Memory B cell (primary cell): ENCODE results near the gene GDNF.
"Not testable (repeated sequence)": the region's sequence is repeated elsewhere in the genome, so short reads cannot be mapped to it uniquely, and the experiment has no call there.

ENCODE experiments used
- ATAC-seq: fragments of 150-1000 bp; cut with Tn5 transposase; 2 replicates; pipeline ENCODE4 v1.10.0; 2021; ENCODE audit warnings: low read depth, mild to moderate bottlenecking, moderate library complexity
- DNase-seq, 2 donors: peaks; one replicate each; pipeline ENCODE4 v3.0.0; 2022; ENCODE audit warnings: low spot score in 2 of 2
- H3K27ac Mint-ChIP-seq: one replicate; pipeline ENCODE4 v1.8.0; 2022; ENCODE audit warnings: mild to moderate bottlenecking, moderate library complexity, mixed read lengths
- H3K27me3 Mint-ChIP-seq: one replicate; pipeline ENCODE4 v1.8.0; 2022; ENCODE audit warnings: mixed read lengths
- H3K36me3 Mint-ChIP-seq: one replicate; pipeline ENCODE4 v1.8.0; 2022; ENCODE audit warnings: mild to moderate bottlenecking, mixed read lengths
- H3K4me1 Mint-ChIP-seq: one replicate; pipeline ENCODE4 v1.8.0; 2022; ENCODE audit warnings: mixed read lengths
- H3K4me3 Mint-ChIP-seq: one replicate; pipeline ENCODE4 v1.8.0; 2022; ENCODE audit warnings: mild to moderate bottlenecking, moderate library complexity, mixed read lengths
- H3K9me3 Mint-ChIP-seq: one replicate; pipeline ENCODE4 v1.8.0; 2022; ENCODE audit warnings: mixed read lengths

Gene GDNF, protein sequence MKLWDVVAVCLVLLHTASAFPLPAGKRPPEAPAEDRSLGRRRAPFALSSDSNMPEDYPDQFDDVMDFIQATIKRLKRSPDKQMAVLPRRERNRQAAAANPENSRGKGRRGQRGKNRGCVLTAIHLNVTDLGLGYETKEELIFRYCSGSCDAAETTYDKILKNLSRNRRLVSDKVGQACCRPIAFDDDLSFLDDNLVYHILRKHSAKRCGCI

DNA sequence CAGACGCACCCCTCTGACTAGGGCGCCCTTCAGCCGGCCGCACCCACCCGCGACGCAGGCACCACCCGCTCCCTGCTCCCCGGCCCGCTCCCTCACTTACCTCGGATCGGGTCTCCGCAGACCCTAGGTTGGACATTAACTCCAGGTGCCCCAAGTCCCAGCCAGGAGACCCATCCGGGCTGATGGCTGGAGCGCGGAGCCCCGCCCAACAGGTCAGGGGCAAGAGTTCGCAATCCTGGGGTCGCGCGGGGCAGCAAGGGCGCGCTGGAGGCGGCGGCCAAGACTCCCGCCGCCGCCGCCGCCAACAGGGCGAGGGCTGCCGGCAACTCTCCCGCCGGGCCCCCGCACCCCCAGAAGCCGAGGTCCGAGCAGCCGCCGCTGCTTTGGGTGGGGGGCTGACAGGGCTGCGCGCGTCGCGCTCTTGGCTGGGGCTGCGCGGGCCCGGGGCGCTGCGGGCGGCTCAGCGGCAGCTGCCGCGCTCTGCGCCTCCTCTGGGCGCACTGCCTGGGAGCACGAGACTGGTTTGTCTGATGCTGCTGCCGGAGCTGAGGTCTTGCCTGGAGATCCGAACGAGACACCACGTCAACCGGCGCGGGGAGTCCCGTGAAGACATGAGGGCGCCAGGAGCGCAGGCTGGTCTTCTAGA, at the start of gene GDNF:
GDNF (minus strand) TSS at position 635 of the 646 bp plus-strand sequence. CDS start 5,245 bp downstream, outside the sequence.
- Mint-ChIP-seq H3K9me3 (no peaks in the 10 kb centered on the region), H3K4me1 (peaks cover 16% of the 10 kb centered on the region), H3K36me3 (no peaks in the 10 kb centered on the region), H3K27ac (no peak within 1 kb of the TSS), H3K4me3 (peak within 1 kb of the TSS; percentile 17), H3K27me3 (peaks cover 31% of the 10 kb centered on the region)
- DNase-seq (no peak), ATAC-seq (no peak)

DNA sequence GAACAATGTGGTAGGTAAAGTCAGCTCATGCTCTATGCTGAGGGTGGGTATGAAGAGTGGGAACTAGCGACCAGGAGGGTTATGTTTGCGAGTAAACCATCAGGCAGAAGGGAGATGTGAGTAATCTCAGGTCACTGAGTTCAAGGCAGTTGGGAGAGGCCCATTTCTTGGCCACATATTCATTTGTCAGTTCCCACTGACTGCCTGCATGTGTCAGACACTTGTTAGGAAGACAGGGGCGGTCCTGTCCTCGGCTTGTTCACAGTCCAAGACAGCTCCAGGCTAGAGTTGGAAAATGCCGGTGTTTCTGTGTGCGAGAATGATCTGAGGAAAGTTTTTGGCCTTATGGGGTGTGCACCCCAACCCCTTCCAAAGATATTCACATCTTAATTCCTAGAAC, 48.6 kb upstream of the GDNF start:
- H3K36me3 Mint-ChIP-seq, result no peaks in the 10 kb centered on the region
- H3K27ac Mint-ChIP-seq, result no peak overlapping the region
- no peaks in the 10 kb centered on the region for H3K4me1 Mint-ChIP-seq
- no peak overlapping the region for H3K4me3 Mint-ChIP-seq
- H3K27me3 Mint-ChIP-seq, result peaks cover 2% of the 10 kb centered on the region
- DNase-seq (no peak), ATAC-seq (no peak)
- H3K9me3 Mint-ChIP-seq, result no peaks in the 10 kb centered on the region

DNA sequence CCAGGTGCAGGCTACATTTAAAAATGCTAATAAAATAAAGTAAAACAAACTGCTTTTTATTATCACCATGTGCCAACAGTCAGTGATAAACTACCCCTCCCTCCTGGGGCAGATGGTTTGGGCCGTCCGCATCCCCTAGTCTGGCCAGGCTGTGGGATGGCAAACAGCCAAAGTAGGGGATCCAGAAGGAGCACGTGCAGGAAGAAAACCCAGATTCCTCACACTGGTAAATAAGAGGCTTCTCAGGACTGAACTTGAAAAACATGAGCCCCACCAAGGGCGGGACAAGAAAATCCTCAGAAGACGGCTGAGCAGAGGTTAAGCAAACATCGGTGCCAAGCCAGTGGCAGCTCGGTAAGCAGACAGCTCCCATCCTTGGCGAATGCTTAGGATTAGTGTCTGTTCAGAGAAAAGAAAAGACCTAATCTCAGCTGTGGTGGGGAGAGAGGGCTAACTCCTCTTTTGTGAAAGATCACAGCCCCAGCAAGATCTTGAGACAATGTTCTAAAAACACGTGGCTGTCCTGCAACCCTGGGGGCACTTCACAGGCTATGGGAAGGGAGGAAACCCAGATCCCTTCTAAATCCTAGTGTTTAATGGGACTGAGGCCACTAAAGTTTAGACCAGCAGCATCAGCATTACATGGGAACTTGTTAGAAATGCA, 46.5 kb upstream of the GDNF start:
- DNase-seq (no peak), ATAC-seq (no peak)
- H3K4me1 Mint-ChIP-seq, result no peaks in the 10 kb centered on the region
- H3K27me3 Mint-ChIP-seq, result peaks cover 4% of the 10 kb centered on the region
- H3K27ac Mint-ChIP-seq, result no peak overlapping the region
- H3K9me3 Mint-ChIP-seq, result no peaks in the 10 kb centered on the region
- no peak overlapping the region for H3K4me3 Mint-ChIP-seq
- no peaks in the 10 kb centered on the region for H3K36me3 Mint-ChIP-seq

DNA sequence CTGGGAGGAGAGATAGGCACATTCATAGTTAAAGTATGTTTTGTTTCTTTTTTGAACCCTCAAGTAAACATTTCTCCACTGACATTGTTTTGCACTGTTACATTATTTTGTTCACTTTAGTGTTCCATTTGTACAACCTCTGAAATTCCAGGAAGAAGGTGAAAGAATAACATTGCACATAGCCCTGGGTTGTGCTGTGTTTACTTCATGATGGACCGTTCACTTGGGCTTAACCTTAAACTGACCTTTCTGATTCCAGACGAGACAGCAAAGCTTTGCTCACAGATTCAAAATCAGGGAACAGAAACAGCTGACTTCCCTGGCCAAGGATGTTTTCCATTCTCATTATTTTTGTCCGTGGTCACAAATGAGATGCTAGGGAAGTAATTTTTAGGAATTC, 42.8 kb upstream of the GDNF start:
- no peak overlapping the region for H3K27ac Mint-ChIP-seq
- peaks cover 4% of the 10 kb centered on the region for H3K9me3 Mint-ChIP-seq
- no peaks in the 10 kb centered on the region for H3K4me1 Mint-ChIP-seq
- DNase-seq, result no peak
- no peak for ATAC-seq
- H3K27me3 Mint-ChIP-seq, result peaks cover 10% of the 10 kb centered on the region
- no peak overlapping the region for H3K4me3 Mint-ChIP-seq
- H3K36me3 Mint-ChIP-seq, result no peaks in the 10 kb centered on the region

DNA sequence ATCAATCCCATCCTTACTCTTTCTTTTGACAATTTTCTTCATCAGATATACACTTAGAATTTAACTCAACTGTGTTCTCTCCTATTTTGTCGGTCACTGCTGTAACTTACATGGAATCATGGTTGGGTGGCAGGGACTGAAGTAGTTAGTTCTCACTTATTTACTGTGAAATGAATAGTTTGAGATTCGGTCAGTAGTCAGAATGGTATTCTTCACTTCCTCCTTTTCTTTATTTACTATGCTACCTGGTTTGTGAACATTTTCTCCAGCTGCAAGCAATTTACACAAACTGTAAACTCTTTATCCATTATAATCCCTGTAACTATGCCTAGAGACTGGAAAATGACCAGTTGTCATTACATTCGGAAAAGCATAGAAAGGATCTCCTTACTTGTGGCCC, 41.5 kb upstream of the GDNF start:
- H3K27ac Mint-ChIP-seq, result no peak overlapping the region
- H3K36me3 Mint-ChIP-seq, result no peaks in the 10 kb centered on the region
- H3K27me3 Mint-ChIP-seq, result peaks cover 10% of the 10 kb centered on the region
- peaks cover 4% of the 10 kb centered on the region for H3K9me3 Mint-ChIP-seq
- H3K4me3 Mint-ChIP-seq, result no peak overlapping the region
- ATAC-seq, result no peak
- DNase-seq, result no peak
- no peaks in the 10 kb centered on the region for H3K4me1 Mint-ChIP-seq

DNA sequence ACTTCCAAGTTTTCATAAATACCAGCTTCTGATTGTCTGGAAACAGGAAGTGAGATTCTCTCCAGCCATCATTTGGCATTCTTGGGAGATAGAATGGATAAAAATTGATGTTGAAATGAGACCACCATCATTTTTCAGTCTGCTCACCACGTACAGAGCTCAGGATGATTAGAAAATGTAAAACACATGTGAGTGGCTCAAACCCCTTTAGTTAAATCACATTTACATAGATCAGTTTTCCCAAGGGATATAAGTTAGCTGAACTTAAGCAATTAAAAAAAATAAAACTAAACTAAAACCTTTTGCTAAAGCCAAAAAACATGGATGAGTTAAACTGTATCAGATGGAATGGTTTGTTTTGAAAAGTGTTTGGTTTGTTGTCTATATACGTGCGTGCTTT, 37.1 kb upstream of the GDNF start:
- Mint-ChIP-seq H3K36me3 (no peaks in the 10 kb centered on the region), H3K4me3 (no peak overlapping the region), H3K4me1 (no peaks in the 10 kb centered on the region), H3K27ac (no peak overlapping the region), H3K27me3 (peaks cover 6% of the 10 kb centered on the region), H3K9me3 (peaks cover 5% of the 10 kb centered on the region)
- ATAC-seq (no peak), DNase-seq (no peak)

DNA sequence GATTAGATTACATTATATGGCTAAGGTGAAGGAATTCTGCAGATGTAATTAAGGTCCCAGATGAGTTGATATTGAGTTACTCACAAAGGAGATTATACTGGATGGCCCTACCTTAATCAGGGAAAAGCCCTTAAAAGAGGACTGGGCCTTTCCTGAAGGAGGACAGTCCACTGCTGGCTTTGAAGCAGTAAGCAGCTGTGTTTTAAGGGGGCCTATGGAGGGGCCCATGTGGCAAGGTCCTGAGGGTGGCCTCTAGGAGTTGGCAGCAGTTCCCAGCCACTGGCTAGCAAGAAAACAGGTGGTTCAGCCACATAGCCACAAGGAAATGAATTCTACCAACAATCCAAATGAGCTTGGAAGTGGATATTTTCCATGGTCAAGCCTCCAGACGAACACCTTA, 36.4 kb upstream of the GDNF start:
- Mint-ChIP-seq H3K27me3 (peaks cover 5% of the 10 kb centered on the region), H3K27ac (no peak overlapping the region), H3K4me1 (no peaks in the 10 kb centered on the region), H3K36me3 (no peaks in the 10 kb centered on the region), H3K9me3 (peaks cover 5% of the 10 kb centered on the region), H3K4me3 (no peak overlapping the region)
- ATAC-seq (no peak), DNase-seq (no peak)

DNA sequence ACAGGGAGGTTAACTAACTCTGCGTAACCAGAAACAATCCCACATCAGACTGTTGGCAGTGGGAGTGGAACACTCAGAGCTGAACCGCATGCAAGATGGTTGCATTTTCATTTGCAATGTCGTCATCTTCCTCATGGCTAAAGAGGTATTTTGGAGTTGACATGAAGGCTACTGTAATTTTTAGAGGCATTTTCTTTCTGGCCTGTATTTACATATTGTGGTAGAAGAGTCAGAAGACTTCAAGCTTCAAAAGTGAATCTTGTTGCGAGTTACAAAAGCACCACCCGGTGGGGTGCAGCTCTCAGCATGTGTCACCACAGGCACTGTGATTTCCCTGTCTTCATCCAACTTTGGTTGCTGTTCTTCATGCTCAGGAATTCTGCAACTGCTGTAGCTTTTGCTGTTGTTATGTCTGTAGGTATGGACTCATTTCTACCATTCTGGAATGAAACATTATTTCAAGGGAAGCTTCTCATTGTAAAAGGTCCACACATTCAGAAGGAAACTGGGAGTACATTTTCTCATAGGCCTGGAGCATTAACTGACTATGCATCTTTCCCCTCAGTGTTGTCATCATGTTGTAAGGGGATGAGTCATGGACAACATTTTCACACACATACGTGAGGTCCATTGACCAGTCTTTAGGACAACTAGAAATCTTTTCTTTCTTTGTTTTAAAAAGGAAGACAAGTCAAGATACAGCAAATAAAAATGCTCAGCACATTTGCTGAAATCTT, 35.4 kb upstream of the GDNF start:
- Mint-ChIP-seq H3K27ac (no peak overlapping the region), H3K4me3 (no peak overlapping the region), H3K4me1 (no peaks in the 10 kb centered on the region), H3K9me3 (peaks cover 5% of the 10 kb centered on the region), H3K36me3 (no peaks in the 10 kb centered on the region), H3K27me3 (peaks cover 7% of the 10 kb centered on the region)
- ATAC-seq (no peak), DNase-seq (no peak)

DNA sequence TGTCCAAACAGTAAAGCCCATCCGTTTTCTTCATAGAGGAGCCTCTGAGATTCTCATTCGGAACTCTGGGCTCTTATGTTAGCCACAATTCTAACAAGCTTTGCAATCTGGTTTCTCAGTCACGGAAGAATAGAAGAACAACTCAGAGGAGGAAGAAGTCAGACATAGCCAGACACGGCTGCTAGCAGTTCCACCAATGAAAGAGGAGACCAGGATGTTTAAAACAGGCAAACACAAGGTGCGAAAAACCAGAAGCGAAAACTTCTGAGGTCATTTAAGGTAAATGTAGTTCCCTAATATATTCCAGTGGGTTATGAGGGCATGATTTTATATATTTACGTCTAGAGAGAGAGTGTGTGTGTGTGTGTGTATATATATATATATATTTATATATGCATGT, 34.1 kb upstream of the GDNF start:
- Mint-ChIP-seq H3K4me1 (no peaks in the 10 kb centered on the region), H3K27ac (no peak overlapping the region), H3K27me3 (peaks cover 3% of the 10 kb centered on the region), H3K36me3 (no peaks in the 10 kb centered on the region), H3K4me3 (no peak overlapping the region), H3K9me3 (peaks cover 1% of the 10 kb centered on the region)
- DNase-seq, result no peak
- ATAC-seq, result no peak

DNA sequence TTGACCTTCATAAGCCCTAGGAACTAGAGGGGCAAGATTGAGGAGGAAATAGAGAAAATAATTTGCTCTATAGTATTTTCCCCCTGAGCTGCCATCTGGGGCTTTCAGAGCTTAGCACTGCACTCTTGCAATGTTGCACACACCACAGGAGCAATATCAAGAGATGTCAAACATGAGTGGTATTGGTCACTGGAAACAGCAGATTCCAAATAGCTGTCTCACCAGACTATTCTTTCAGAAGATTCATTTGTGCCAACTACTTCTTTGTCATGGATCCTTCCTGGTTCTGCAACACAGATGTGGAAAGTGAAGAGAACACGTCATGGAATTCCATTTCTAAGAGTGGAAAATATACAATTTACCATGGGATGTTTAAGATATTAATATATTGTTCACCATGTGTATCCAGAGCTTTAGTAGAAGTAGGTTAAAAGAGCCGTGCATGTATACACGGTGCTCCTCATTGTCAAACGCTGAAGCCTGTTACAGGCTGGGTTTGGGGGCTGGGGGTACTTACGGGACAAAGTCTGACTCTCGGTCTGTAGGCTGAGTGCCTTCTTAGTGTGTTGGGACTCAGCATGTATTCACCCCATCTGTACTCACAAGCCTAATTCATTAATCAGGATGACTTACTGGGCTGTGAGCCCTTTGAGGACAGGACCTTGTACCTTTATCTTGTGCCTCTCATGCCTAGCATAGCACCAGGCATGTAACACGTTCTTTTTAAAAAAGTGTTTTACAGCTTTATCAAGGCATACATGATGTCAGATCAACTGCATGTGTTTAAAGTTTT, 31.4 kb upstream of the GDNF start:
- no peaks in the 10 kb centered on the region for H3K36me3 Mint-ChIP-seq
- no peak for ATAC-seq
- H3K27me3 Mint-ChIP-seq, result peaks cover 3% of the 10 kb centered on the region
- no peak overlapping the region for H3K27ac Mint-ChIP-seq
- peaks cover 1% of the 10 kb centered on the region for H3K9me3 Mint-ChIP-seq
- H3K4me3 Mint-ChIP-seq, result no peak overlapping the region
- no peaks in the 10 kb centered on the region for H3K4me1 Mint-ChIP-seq
- DNase-seq, result no peak

DNA sequence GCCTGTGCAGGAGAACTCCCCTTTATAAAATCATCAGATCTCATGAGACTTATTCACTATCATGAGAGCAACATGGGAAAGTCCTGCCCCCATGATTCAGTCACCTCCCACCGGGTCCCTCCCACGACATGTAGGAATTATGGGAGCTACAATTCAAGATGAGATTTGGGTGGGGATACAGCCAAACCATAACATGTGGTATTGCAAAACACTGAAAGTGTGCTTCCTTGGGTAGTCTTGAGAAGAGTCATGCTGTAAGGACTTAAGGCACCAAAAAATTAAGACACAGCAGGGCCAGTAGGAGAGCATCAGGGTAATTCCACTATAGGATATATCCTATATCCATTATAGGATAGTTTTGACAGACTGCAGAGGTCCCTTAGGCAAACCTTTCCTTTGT, 29.4 kb upstream of the GDNF start:
- DNase-seq, result no peak
- no peaks in the 10 kb centered on the region for H3K4me1 Mint-ChIP-seq
- no peaks in the 10 kb centered on the region for H3K36me3 Mint-ChIP-seq
- no peak for ATAC-seq
- no peaks in the 10 kb centered on the region for H3K9me3 Mint-ChIP-seq
- peaks cover 11% of the 10 kb centered on the region for H3K27me3 Mint-ChIP-seq
- no peak overlapping the region for H3K4me3 Mint-ChIP-seq
- no peak overlapping the region for H3K27ac Mint-ChIP-seq

DNA sequence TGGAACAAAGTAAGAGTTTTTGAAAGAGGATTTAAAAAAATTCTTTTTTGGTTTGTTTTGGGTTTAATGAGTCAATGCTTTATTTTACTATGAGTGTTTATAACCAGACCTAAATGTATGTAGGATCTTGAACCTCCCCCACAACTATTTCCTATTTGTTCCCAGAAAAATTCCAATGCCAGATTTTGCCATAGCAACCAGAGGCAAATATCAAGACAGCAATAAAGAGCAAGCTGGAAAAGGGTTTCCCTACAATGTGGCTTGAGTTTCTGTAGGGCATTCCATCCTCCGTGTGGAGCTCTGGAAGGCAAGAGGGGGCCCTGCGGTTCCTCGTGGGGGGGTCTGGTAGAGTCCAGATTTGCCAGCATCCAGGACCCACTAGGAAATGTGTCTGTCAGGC, 27.8 kb upstream of the GDNF start:
- no peak overlapping the region for H3K27ac Mint-ChIP-seq
- H3K4me3 Mint-ChIP-seq, result no peak overlapping the region
- peaks cover 15% of the 10 kb centered on the region for H3K27me3 Mint-ChIP-seq
- H3K9me3 Mint-ChIP-seq, result no peaks in the 10 kb centered on the region
- no peak for ATAC-seq
- H3K36me3 Mint-ChIP-seq, result no peaks in the 10 kb centered on the region
- H3K4me1 Mint-ChIP-seq, result no peaks in the 10 kb centered on the region
- no peak for DNase-seq

DNA sequence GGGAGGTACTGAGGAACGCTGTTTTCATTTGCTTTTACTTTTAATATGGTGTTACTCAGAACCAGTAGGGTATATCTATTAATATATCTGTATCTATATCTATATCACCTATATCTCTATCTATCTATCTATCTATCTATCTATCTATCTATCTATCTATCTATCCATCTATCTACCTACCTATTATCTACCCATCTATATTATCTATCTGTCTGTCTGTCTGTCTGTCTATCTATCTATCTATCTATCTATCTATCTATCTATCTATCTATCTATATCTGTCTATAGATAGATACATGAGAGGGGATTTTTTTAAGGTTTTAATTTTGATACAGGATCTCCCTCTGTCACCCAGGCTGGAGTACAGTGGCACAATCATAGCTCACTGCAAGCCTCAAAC, 23.1 kb upstream of the GDNF start:
- DNase-seq, H3K36me3 Mint-ChIP-seq, H3K4me1 Mint-ChIP-seq, ATAC-seq, H3K27ac Mint-ChIP-seq, H3K4me3 Mint-ChIP-seq, H3K9me3 Mint-ChIP-seq: not testable (repeated sequence)
- H3K27me3 Mint-ChIP-seq, result peaks cover 12% of the 10 kb centered on the region

DNA sequence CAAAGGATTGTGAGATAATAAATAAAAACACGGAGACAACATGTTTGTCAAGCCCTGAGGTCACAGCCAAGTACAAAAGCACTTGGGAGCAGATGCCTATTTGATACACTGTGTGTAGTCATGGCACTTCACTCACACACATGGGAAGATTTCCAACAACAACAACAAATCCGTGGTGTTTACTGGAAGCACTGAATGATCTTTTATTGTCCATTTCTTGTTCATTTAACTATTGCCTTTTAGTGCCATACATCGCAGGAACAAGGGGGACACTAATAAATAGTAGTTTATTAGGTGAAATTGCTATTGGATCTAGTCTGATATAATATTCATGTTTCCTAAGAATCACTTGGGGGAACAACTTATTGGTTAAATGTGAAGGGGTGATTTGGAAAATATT, 20.4 kb upstream of the GDNF start:
- H3K4me1 Mint-ChIP-seq, result peaks cover 3% of the 10 kb centered on the region
- DNase-seq (no peak), ATAC-seq (no peak)
- H3K9me3 Mint-ChIP-seq, result peaks cover 2% of the 10 kb centered on the region
- peaks cover 13% of the 10 kb centered on the region for H3K27me3 Mint-ChIP-seq
- H3K36me3 Mint-ChIP-seq, result no peaks in the 10 kb centered on the region
- H3K4me3 Mint-ChIP-seq, result no peak overlapping the region
- H3K27ac Mint-ChIP-seq, result no peak overlapping the region
